ENCODE results near the gene MAST4.

MAST4 gene

GRCh38 chr5:66653325-66653724 is 57.1 kb downstream of the MAST4 start:
- Histone ChIP-seq H3K36me3 (ENCODE audit: control insufficient read depth, insufficient read depth, low read length) (no peaks in the 10 kb centered on the region), H3K9ac (no peak overlapping the region)

GRCh38 chr5:66655395-66656324 is 59.5 kb downstream of the MAST4 start:
- Histone ChIP-seq H3K9ac (no peak overlapping the region), H3K79me2 (no peaks in the 10 kb centered on the region), H3K9me3 (ENCODE audit: control insufficient read depth, low read length) (no peaks in the 10 kb centered on the region), H3K4me2 (ENCODE audit: low read length) (no peak overlapping the region), H3K36me3 (ENCODE audit: control insufficient read depth, insufficient read depth, low read length) (no peaks in the 10 kb centered on the region), H3K27ac (no peak overlapping the region), H2AFZ (no peak overlapping the region), H3K4me1 (no peaks in the 10 kb centered on the region), H3K27me3 (ENCODE audit: control insufficient read depth, insufficient read depth, low read length) (no peaks in the 10 kb centered on the region), H3K4me3 (ENCODE audit: low read depth, low read length) (no peak overlapping the region)
- TF ChIP-seq CTCF (IDR thresholded peaks at IDR 0.05) = no peak

More at GRCh38 chr5:66653325-66653724, 57.1 kb downstream of the MAST4 start:
- Histone ChIP-seq H3K9me3 (ENCODE audit: control insufficient read depth, low read length) (no peaks in the 10 kb centered on the region), H3K79me2 (no peaks in the 10 kb centered on the region), H3K4me1 (no peaks in the 10 kb centered on the region), H2AFZ (no peak overlapping the region), H3K4me2 (ENCODE audit: low read length) (no peak overlapping the region), H3K4me3 (ENCODE audit: low read depth, low read length) (no peak overlapping the region), H3K27ac (no peak overlapping the region), H3K27me3 (ENCODE audit: control insufficient read depth, insufficient read depth, low read length) (no peaks in the 10 kb centered on the region)
- no peak for TF ChIP-seq CTCF (IDR thresholded peaks at IDR 0.05)

GRCh38 chr5:66658516-66658915 is 62.3 kb downstream of the MAST4 start:
- no peak overlapping the region for H2AFZ ChIP-seq
- no peak overlapping the region for H3K27ac ChIP-seq
- H3K36me3 ChIP-seq (ENCODE audit: control insufficient read depth, insufficient read depth, low read length) = no peaks in the 10 kb centered on the region
- H3K79me2 ChIP-seq = no peaks in the 10 kb centered on the region
- H3K4me2 ChIP-seq (ENCODE audit: low read length) = no peak overlapping the region
- H3K4me1 ChIP-seq = no peaks in the 10 kb centered on the region
- no peak for TF ChIP-seq CTCF (IDR thresholded peaks at IDR 0.05)
- H3K27me3 ChIP-seq (ENCODE audit: control insufficient read depth, insufficient read depth, low read length) = no peaks in the 10 kb centered on the region
- no peaks in the 10 kb centered on the region for H3K9me3 ChIP-seq (ENCODE audit: control insufficient read depth, low read length)
- no peak overlapping the region for H3K9ac ChIP-seq
- H3K4me3 ChIP-seq (ENCODE audit: low read depth, low read length) = no peak overlapping the region

- Histone ChIP-seq H3K79me2 (no peaks in the 10 kb centered on the region), H3K9ac (no peak overlapping the region), H3K27ac (no peak overlapping the region), H3K4me1 (no peaks in the 10 kb centered on the region), H2AFZ (no peak overlapping the region), H3K4me2 (ENCODE audit: low read length) (no peak overlapping the region), H3K4me3 (ENCODE audit: low read depth, low read length) (no peak overlapping the region), H3K36me3 (ENCODE audit: control insufficient read depth, insufficient read depth, low read length) (no peaks in the 10 kb centered on the region), H3K9me3 (ENCODE audit: control insufficient read depth, low read length) (no peaks in the 10 kb centered on the region), H3K27me3 (ENCODE audit: control insufficient read depth, insufficient read depth, low read length) (no peaks in the 10 kb centered on the region)
- no peak for TF ChIP-seq CTCF (IDR thresholded peaks at IDR 0.05)
Observed at GRCh38 chr5:66659780-66660179, 63.6 kb downstream of the MAST4 start.

- no peak for TF ChIP-seq CTCF (IDR thresholded peaks at IDR 0.05)
- no peak overlapping the region for H2AFZ ChIP-seq
- no peaks in the 10 kb centered on the region for H3K36me3 ChIP-seq (ENCODE audit: control insufficient read depth, insufficient read depth, low read length)
- H3K27me3 ChIP-seq (ENCODE audit: control insufficient read depth, insufficient read depth, low read length) = no peaks in the 10 kb centered on the region
- no peak overlapping the region for H3K4me2 ChIP-seq (ENCODE audit: low read length)
- no peaks in the 10 kb centered on the region for H3K79me2 ChIP-seq
- H3K4me1 ChIP-seq = no peaks in the 10 kb centered on the region
- H3K27ac ChIP-seq = no peak overlapping the region
- no peak overlapping the region for H3K9ac ChIP-seq
- H3K9me3 ChIP-seq (ENCODE audit: control insufficient read depth, low read length) = no peaks in the 10 kb centered on the region
- no peak overlapping the region for H3K4me3 ChIP-seq (ENCODE audit: low read depth, low read length)
Observed at GRCh38 chr5:66660396-66660795, 64.2 kb downstream of the MAST4 start.
